ENCODE measurements around the gene SNUPN. TPM values are rescaled to one million over a fixed set of nuclear protein-coding genes. Genes with fewer than 3 reads are reported as not detected.

Gene SNUPN
- total and polyA plus RNA-seq, 2 of the 8 experiments (the other 6 are each of a cell fraction or from before 2014, with no cell fraction given): 13.3 to 28.2 TPM

- WGBS, 2 experiments (ENCODE audit: extremely low coverage in 1 of 2, insufficient coverage in 1 of 2, insufficient read length in 1 of 2, insufficient replicate concordance in 2 of 2, low coverage in 1 of 2, low lambda C conversion rate in 2 of 2, missing lambda C conversion rate in 1 of 2): 86% methylated on average over 16 of the region's 17 CpGs; no CpG with 5 or more reads in 1 of the 2 experiments
- Histone ChIP-seq H3K79me2 (ENCODE audit: control insufficient read depth in 1 of 2, insufficient read depth in 2 of 2, low read length in 2 of 2) (peaks cover 0 to 9% of the 10 kb centered on the region in 2 experiments; a peak in 1 of 4 replicates), H3K27me3 (replicated peaks in 1 of 4; ENCODE audit: control insufficient read depth in 3 of 4, extremely low read depth in 1 of 4, insufficient read depth in 3 of 4, low read length in 3 of 4) (peaks cover 0 to 3% (median 0%) of the 10 kb centered on the region in 4 experiments; a peak in 1 of 7 replicates), H3K4me1 (replicated peaks in 1 of 4; ENCODE audit: control insufficient read depth in 3 of 4, insufficient read depth in 4 of 4, low read length in 3 of 4) (peaks cover 0 to 6% (median 2%) of the 10 kb centered on the region in 4 experiments; a peak in 2 of 7 replicates), H3K56ac (replicated peaks; ENCODE audit: insufficient read length, low read depth, low read length) (no peak overlapping the region), H3K4me2 (ENCODE audit: insufficient read depth in 1 of 2, low read depth in 2 of 2, low read length in 2 of 2) (no peak overlapping the region), H4K20me1 (replicated peaks in 1 of 2; ENCODE audit: control insufficient read depth in 1 of 2, insufficient read depth in 2 of 2, low read length in 2 of 2) (peaks cover 5 to 22% of the 10 kb centered on the region in 2 experiments), H4K8ac (ENCODE audit: extremely low read depth, insufficient read depth, low read length) (peak overlapping the region; percentile 41; the same call in 1 of the 2 replicates), H2BK120ac (replicated peaks; ENCODE audit: low read depth, low read length) (no peak overlapping the region), H3K23ac (ENCODE audit: insufficient read length) (no peak overlapping the region), H3K4ac (replicated peaks; ENCODE audit: insufficient read length, low read depth, low read length) (no peak overlapping the region), H4K5ac (ENCODE audit: insufficient read length, low read depth, low read length) (no peak overlapping the region), H3K23me2 (ENCODE audit: low read depth, low read length) (no peaks in the 10 kb centered on the region; the same call in 1 of the 2 replicates), H2BK15ac (ENCODE audit: low read length) (no peak overlapping the region), H3K14ac (ENCODE audit: insufficient read length) (no peak overlapping the region), H2AFZ (ENCODE audit: low read length) (no peak overlapping the region), H2AK5ac (ENCODE audit: low read depth, low read length) (no peak overlapping the region), H3K9ac (replicated peaks in 1 of 4; ENCODE audit: extremely low read depth in 1 of 4, low read depth in 3 of 4, low read length in 3 of 4) (no peak overlapping the region), H3K4me3 (ENCODE audit: extremely low read depth in 1 of 4, insufficient read depth in 2 of 4, low read depth in 3 of 4, low read length in 4 of 4) (no peak overlapping the region), H3K27ac (ENCODE audit: low read depth, low read length) (no peak overlapping the region; the same call in 1 of the 2 replicates), H3K9me3 (ENCODE audit: insufficient read depth in 2 of 2, low read depth in 1 of 2, low read length in 1 of 2) (no peaks in the 10 kb centered on the region), H2BK20ac (ENCODE audit: low read length) (no peak overlapping the region), H2BK12ac (ENCODE audit: low read depth, low read length) (no peak overlapping the region), H4K91ac (replicated peaks; ENCODE audit: insufficient read length, low read length) (no peak overlapping the region), H2BK5ac (ENCODE audit: low read depth, low read length) (peak overlapping the region; percentile 81; the same call in 1 of the 2 replicates), H3K18ac (ENCODE audit: extremely low read depth, low read length) (no peak overlapping the region), H3K79me1 (ENCODE audit: low read depth, low read length) (peaks cover 5% of the 10 kb centered on the region; the same call in 1 of the 2 replicates), H3K36me3 (ENCODE audit: control insufficient read depth in 2 of 4, insufficient read depth in 4 of 4, low read length in 3 of 4) (0 out of 8 replicates have a peak, but pooled peaks cover 0 to 4% (median 0%) of the 10 kb centered on the region in 4 experiments)
- FAIRE-seq (no peak), DNase-seq (ENCODE audit: low read depth in 1 of 2, low spot score in 2 of 2) (no peak)
- ChIA-PET CTCF (ENCODE audit: partially characterized antibody) (interaction anchor here (0.5 to 1.7 kb wide), 9 partner anchors 8 to 128 kb away, joined by 3 to 6 read pairs (median 4); partner anchors contain the start of gene SNX33), POLR2A (ENCODE audit: partially characterized antibody) (interaction anchor here (1.0 to 1.9 kb wide), 4 partner anchors 11 to 20 kb away, joined by 3 to 10 read pairs (median 6); partner anchors contain the start of genes IMP3 and SNX33)
- TF ChIP-seq SP1 (IDR thresholded peaks at IDR 0.05; ENCODE audit: low read depth, low read length): no peak
- TF ChIP-seq CREB1 (IDR thresholded peaks at IDR 0.05): no peak
These were observed 34.6 kb upstream of the SNUPN start for GRCh38 chr15:75659928-75660645.

Data from H1 (cell line).